Islet precursor cell (in vitro differentiated cells): ENCODE measurements around the gene RWDD3.

Experiments used
- DNase-seq: peaks from one replicate; pipeline ENCODE4 v3.0.0-alpha.2; 2018

Gene RWDD3

DNA sequence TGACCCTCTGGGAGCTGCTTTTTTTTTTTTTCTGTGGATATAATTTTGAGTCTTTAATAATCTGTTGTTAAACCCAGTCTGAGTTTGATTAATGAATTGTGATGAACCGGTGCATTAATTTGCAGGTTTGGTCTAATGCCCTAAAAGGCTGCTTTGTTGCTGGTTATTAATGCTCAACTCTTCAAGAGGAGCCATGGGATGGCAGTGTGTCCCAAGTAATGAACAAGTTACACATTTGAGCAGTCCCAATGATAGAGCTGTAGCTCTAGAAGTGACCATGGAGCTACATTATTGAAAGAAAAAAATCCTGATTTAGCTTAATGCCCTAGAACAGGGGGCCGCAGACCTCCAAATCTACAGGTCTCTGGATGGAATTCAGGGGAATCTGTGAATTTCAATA lies 53.1 kb downstream of the RWDD3 start:
- no peak for DNase-seq

DNA sequence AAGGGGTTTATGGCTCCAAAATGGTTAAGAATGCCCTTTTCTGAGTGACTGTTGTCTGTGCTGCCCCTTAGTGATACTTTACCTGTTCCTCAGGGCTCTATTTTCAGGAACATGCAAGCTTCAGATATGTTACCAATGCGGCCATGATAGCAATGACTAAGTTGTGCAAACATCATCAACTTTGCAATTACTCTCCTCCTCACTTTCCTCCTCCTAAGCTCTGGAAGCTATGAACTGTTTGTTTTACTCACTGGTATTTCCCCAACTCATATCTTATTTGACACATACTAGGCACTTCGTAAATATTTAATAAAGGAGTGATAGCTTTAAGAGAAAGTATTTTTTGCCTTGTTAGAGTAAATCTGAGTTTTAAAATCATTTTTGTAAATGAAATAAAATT lies 53.8 kb downstream of the RWDD3 start:
- no peak for DNase-seq
